Omental fat pad (tissue), 4 donors: ENCODE results near the gene UBE2O. TPM values are rescaled to one million over a fixed set of nuclear protein-coding genes. Genes with fewer than 3 reads are reported as not detected.
A peak's percentile ranks its signal among the peaks of the same experiment; 100 is the strongest.

Experiments used
- ATAC-seq: fragments of 150-250 bp; one replicate; pipeline ENCODE4 v1.9.1; 2016; ENCODE audit warnings: mild to moderate bottlenecking, moderate library complexity; ENCODE audit not compliant: low FRiP score
- DNase-seq: peaks from one replicate; pipeline ENCODE4 v3.0.0-alpha.2; 2019; ENCODE audit warnings: low spot score
- total RNA-seq, 4 donors: library from RNA; depleted of rRNA; stranded (reverse); fragments of >200 nt; gene quantifications; one replicate each; pipeline ENCODE4 v1.1.0, GENCODE V29; 2016
- TF ChIP-seq, protein P1 (sequence below), 3 donors: fragments of 450-650 bp; IDR thresholded peaks; one replicate each; pipeline ENCODE4 v1.5.1; 2016 to 2017; ENCODE audit warnings: antibody characterized with exemption in 3 of 3, mild to moderate bottlenecking in 3 of 3, moderate library complexity in 2 of 3

Gene UBE2O
- total RNA-seq, 4 donors from 2014 or later = 12.5 to 27.5 (median 20.0) TPM

DNA sequence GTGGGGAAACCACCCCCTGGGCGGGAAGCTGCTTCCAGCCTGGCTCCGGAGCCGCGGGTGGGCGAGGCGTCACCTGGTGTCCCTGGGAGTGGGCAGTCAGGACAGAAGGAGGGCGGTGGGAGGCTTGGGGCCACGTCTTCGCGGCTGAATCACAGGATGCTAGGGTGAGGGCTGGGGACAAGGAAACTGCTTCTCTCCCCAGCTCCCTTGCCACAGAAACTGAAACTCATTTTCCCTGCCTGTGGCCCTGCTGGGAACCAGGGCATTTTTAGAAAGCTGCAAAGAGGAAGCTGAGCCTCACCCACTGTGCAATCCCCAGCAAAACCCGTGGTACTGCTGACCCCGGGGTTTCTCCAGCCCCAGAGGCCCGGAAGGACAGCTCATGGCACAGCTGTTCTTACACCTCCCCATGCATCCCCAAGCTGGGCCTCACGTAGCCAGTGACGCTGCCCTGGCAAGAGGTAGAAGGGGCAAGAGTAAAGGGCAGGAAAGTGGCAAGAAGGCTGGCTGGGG lies 40.1 kb upstream of the UBE2O start:
- peak; percentile 39 for ATAC-seq
- TF ChIP-seq, protein P1, sequence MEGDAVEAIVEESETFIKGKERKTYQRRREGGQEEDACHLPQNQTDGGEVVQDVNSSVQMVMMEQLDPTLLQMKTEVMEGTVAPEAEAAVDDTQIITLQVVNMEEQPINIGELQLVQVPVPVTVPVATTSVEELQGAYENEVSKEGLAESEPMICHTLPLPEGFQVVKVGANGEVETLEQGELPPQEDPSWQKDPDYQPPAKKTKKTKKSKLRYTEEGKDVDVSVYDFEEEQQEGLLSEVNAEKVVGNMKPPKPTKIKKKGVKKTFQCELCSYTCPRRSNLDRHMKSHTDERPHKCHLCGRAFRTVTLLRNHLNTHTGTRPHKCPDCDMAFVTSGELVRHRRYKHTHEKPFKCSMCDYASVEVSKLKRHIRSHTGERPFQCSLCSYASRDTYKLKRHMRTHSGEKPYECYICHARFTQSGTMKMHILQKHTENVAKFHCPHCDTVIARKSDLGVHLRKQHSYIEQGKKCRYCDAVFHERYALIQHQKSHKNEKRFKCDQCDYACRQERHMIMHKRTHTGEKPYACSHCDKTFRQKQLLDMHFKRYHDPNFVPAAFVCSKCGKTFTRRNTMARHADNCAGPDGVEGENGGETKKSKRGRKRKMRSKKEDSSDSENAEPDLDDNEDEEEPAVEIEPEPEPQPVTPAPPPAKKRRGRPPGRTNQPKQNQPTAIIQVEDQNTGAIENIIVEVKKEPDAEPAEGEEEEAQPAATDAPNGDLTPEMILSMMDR (IDR thresholded peaks at IDR 0.05) = no peak
- no peak for DNase-seq

DNA sequence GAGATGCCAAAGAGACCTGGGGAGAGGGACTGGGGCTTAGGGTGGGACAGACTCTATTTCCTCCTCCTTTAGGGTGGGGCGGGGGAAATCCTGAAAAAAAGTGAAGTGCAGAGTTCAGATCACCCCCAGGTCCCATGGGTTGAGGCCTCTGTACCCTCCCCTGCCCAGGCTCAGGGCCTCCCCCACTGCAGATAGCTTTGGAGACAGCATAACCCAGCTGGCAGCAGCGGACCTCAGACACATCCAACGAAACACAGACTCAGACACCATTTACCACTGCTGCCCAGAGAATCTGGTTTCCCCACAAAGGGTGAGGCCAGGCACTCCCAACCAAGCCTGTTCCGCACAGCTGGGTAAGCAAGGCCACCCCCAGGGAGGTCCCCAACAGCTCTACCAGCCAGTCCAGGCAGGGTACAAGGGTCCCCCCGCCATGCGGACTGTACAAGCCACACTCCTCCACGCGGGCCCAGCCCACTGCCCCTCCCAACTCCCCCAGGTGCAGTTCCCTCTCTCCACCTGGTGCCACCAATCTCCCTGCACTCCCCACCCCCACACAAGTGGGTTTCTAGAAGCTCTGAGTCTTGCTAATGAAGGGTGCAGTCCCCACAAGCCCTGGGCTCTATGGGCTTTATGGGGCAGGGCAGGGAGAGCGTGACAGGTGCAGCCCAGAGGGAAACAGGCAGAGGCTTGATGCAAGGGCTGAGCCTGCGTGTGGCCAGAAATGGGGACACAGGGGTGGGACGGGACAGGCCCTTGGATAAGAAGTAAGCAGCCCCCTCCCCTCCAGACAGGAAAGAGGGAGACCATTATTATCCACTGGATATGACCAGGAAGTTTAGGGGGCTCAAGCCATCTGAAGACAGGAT lies 39.4 kb upstream of the UBE2O start:
- ATAC-seq = no peak
- no peak for DNase-seq
- TF ChIP-seq, protein P1 (IDR thresholded peaks at IDR 0.05) = no peak

DNA sequence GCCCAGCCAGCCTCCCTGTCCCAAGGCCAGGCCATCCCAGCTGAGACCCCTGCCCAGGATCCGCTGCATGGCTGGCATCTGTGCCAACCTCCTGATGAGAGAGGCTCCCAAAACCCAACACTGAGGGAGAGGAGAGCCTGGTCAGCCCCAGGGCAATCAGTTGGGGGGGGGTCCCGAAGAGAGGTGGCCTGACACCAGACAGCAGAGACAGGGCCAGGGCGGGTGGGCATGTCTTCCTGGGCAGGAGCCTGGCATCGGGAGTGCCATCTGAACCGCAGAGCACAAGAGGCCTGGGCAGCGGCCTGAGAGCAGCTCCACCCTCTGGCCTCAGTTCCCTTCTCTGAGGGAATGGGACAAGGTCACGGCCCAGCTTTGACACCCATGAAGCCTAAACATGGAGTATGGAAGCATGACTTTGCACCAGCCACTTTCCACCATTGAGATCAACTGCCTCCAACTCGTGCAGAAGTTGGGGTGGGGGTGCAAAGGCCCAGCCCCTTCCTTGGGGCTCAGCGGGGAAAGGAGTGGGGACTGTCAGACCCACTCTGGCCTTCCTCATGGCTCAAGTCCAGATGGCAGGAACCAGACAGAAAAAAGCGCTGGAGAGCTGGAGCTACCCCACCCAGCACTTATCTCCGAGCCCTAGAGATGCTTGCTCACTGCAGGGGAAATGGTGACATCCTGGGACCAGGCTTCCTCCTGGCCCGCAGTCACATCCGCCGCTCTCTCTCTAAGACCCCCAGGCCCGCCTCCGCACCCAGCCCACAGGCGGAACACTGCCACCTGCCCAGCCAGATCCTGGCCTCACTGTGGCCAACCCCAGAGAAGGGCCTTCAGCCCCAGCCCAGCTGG lies 38.5 kb upstream of the UBE2O start:
- DNase-seq = no peak
- ATAC-seq = no peak
- TF ChIP-seq, protein P1 (IDR thresholded peaks at IDR 0.05) = no peak

DNA sequence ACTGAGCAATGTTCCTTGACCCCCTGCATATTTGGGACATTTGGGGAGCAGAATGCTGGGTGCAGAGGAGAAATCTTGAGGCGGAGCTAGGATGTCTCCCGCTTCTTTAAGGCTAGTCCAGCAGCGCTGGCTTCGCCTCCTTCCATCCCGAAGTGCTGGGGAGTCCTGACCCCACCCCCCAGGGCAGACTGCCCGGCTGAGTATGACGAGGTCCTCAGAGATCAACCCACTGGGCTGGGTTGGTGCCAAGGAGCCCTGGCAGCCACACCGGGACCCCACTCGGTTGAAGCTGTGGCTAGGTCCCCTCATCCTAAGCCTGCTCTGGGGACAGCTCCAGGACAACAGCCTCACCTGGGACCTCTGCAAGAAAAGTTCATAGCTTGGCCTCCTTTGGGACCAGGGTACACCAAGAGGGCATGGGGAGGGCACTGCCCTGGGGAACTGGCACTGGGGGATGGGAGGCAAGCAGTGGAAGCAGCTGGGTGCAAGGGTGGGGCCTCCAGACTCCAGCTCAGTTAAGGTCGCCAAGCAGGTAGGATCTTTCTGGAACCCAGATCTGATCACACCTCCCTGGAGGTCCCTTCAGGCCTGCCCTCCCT lies 37.3 kb upstream of the UBE2O start:
- DNase-seq (no peak), ATAC-seq (no peak)
- TF ChIP-seq, protein P1 (IDR thresholded peaks at IDR 0.05) = no peak

DNA sequence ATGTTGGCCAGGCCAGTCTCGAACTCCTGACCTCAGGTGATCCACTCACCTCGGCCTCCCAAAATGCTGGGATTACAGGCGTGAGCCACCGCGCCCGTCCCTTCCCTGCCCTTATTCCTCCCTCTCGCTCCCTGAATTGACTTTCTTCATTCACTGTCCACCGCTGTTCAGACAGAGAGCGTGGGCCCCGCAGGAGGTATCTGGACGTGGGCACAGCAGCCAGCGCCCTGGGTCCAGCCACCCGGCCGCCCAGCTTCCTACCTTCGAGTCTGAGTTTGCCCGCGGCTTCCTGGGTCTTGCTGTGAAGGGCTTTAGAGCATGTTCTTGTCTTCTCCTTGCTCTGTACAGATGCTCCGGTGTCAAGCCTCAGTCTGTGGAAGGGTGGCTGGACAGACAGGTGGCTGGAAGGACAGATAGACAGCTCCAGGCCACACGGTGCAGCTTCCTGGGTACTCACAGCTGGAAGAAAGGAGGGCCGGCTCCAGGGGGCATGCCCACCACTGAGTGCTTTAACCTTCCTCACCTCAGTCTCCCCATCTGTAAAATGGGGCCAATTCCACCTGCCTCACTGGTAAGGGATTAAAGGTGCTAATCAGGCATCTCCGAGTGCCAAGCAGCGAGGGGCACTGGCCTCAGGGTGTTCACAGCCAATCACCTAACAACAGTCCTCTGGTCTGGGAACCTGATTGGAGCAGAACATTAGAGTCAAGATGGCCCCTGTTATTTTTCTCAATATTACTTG lies 34.7 kb upstream of the UBE2O start:
- TF ChIP-seq, protein P1 (IDR thresholded peaks at IDR 0.05) = no peak
- no peak for ATAC-seq
- DNase-seq = no peak

DNA sequence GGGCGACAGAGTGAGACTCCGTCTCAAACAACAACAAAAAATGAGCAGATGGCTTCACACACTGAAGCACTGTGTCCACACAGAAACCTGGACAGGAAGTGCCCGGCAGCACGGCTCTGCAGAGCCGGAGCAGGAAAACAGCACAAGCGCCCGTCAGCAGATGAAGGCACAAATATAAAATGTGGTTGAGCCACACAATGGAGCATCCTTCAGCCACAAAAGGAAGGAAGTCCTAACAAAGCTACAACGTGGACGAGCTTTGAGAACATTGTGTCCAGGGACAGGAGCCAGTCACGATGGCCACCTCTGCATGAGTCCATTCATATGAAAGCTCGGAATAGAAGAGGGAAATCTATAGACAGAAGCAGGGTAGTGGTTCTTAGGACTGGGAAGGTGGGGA lies 32.6 kb upstream of the UBE2O start:
- ATAC-seq (peak; percentile 20), DNase-seq (no peak)
- TF ChIP-seq, protein P1 (IDR thresholded peaks at IDR 0.05) = no peak
